GM21423 (cell line): ENCODE results near the gene BRI3.

ENCODE experiments used
- ATAC-seq: cut with Tn5 transposase; IDR thresholded peaks from one replicate; pipeline ENCODE4 v1.9.1; 2021; ENCODE audit warnings: mild to moderate bottlenecking, moderate library complexity; ENCODE audit not compliant: unreplicated experiment

Gene BRI3

GRCh38 chr7:98251601-98252424 lies 29.7 kb upstream of the BRI3 start, which contains the start of gene TECPR1:
TECPR1 (minus strand) TSS chr7:98252232; CDS start chr7:98246146, 6,086 bp downstream.
- ATAC-seq = peak; percentile 97

GRCh38 chr7:98252425-98253054 lies 28.9 kb upstream of the BRI3 start:
- ATAC-seq = no peak

DNA sequence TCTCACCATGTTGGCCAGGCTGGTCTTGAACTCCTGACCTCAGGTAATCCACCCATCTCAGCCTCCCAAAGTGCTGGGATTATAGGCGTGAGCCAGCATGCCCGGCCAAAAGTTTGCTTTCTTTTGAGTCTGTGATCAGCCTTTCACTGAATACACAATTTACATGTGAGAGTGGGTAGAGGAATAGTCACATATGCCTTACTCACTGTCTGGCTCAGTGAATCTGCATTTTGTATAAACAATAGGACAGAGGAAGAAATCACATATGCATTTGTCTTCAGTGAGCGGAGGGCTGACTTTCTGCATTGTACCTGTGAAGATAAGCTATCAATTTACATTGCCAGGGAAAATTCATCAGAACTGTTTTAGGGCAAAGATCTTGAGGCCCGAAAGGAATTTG lies 27.0 kb upstream of the BRI3 start:
- no peak for ATAC-seq

GRCh38 chr7:98254951-98255610 lies 26.4 kb upstream of the BRI3 start:
- ATAC-seq = no peak

GRCh38 chr7:98256431-98256830 lies 25.1 kb upstream of the BRI3 start:
- no peak for ATAC-seq

GRCh38 chr7:98257701-98258100 lies 23.8 kb upstream of the BRI3 start:
- ATAC-seq = no peak

DNA sequence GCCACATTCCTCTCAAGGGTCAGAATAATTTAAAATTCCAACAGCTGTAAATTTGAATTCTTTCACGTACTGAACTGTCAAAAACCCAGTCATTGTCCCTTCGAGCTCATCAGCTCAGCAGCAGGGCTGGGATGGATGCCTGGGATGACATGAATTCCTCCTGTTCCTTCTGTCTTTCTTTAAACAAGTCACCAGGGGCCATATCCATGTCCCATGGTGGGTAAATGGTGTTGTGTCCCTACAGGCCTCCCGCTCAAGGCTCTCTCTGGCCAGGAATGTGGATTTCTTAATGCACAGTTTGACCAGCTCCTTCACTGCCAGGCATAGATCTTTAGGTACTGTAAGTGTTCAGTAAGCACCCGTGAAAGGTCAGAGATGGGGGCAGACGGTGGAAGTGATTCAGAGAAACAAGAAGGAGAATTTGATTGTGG lies 15.6 kb upstream of the BRI3 start:
- ATAC-seq = no peak

GRCh38 chr7:98266840-98267239 lies 14.6 kb upstream of the BRI3 start:
- no peak for ATAC-seq

- no peak for ATAC-seq
These were observed 14.2 kb upstream of the BRI3 start for GRCh38 chr7:98267303-98267702.

- ATAC-seq = no peak
These were observed 5.2 kb upstream of the BRI3 start for GRCh38 chr7:98276241-98276761.

- ATAC-seq = no peak
These were observed 3.1 kb upstream of the BRI3 start for GRCh38 chr7:98278408-98278807.

GRCh38 chr7:98278936-98279335 lies 2.5 kb upstream of the BRI3 start:
- no peak for ATAC-seq

GRCh38 chr7:98280296-98280695 lies 1.2 kb upstream of the BRI3 start:
- ATAC-seq = no peak

DNA sequence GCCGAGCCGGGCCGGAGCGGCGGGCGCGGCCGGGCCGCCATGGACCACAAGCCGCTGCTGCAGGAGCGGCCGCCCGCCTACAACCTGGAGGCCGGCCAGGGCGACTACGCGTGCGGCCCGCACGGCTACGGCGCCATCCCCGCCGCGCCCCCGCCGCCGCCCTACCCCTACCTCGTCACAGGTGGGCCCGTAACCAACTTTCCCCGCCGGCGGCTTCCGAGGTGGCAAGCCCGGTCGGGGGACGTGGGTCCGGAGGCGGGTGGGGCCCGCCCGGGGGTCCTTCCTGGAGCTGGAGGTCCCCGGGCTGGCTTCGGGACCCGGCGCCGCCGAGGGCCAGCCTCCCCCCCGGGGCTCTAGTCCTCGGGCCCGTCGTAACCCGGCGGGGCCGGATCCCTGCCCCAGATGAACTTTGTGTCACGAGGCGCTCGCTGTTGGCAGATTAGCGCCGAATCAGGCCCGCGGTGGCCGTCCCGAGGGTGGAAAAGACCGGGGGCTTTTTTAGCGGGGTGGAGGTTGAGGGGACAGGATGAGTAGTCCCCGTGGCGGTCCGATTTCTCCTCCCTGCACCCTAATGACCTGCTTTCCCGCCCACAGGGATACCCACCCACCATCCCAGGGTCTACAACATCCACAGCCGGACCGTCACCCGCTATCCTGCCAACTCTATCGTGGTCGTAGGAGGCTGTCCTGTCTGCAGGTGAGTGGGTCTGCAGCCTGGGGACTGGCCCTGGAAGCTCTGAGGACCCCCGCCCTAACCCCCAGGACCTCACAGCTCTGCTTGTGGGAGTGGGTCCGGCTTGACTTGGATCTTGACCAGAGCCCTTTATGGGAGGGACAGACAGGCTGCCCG lies 496 bp downstream of the BRI3 start:
- ATAC-seq = peak; percentile 33

DNA sequence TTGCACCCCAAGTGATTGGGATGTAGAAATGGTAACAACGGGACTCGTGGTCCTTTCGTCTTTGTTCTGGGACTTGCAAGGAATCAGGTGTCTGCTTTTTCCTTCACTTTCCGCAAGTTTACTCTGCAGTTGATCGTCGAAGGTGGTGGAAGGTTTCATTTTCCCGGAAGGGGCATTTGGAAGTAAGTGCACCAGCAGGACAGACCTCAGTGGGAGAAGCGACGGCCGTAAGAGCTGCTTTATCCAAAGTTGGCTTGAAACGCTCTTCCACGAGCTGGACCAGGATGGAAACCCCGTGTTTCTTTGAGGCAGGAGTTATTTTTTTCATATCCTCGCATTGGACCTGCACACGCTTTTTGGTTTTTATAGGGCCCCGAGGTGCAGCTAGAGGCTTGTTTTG lies 1.2 kb downstream of the BRI3 start:
- no peak for ATAC-seq

DNA sequence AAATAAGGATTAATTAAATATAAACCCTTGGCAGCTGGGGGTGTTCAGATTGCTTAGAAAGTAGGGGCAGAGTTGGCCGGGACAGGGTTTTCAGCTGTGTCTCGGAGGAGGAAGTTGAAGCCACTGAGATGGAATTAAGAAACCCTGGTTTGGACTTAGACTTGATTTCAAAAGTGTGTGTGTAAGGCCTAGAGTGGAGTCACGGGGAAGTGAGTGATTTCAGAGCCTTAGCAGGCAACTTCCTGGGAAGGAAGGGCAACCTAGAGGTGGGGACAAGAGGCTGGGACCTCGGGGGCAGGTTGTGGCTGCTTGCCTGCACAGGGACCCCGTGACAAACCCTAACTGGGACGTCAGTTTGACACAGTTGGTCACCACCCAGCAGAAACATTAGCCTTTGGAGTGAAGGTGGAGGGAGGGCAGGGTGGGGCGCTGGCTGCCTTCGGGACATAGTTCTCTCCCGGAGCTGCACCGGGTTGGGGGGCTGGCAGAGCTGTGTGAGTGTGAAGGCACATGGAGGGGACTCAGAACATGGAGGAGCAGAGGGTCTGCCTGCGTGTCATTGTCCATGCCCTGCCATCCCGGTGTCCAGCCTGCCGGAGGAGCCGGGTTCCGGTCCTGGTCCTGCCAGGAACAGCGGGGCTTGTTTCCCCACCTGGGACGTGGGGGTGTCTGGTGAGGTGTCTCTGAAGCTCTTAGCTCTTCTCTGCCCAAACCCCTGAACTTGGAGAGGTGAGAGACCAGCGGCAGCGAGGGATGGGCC lies 1.8 kb downstream of the BRI3 start:
- no peak for ATAC-seq

DNA sequence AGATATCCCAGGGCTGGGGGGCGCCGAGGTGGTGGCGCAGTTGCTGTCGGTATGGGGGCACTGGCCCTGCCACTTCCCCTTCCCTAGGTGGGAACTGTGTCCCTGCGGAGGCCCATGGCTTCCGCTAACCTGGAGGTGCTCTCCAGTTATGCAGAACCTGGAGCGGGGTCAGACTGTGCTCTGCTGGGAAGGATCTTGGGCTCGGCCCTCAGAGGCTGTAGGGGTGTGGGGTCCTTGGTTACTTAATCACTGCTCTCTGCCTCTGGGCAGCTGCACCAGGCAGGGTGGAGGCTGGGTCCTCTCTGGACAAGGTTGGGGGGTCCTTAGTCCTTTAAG lies 2.4 kb downstream of the BRI3 start:
- ATAC-seq = no peak

GRCh38 chr7:98284335-98285036 lies 3.0 kb downstream of the BRI3 start:
- no peak for ATAC-seq
